GM19328 (cell line): Measurements from ENCODE around the gene C11orf68.
"Not testable (repeated sequence)": the region's sequence is repeated elsewhere in the genome, so short reads cannot be mapped to it uniquely, and the experiment has no call there.

ENCODE experiments used
- ATAC-seq: cut with Tn5 transposase; IDR thresholded peaks from one replicate; pipeline ENCODE4 v1.9.1; 2021; ENCODE audit warnings: mild to moderate bottlenecking, moderate library complexity; ENCODE audit not compliant: unreplicated experiment

The C11orf68 gene

GRCh38 chr11:65918211-65919140 lies at the start of gene C11orf68:
Gene C11orf68 (minus strand): TSS chr11:65919062. CDS start chr11:65919031, 31 bp downstream.
- ATAC-seq = peak; percentile 43

GRCh38 chr11:65967329-65967934 lies 48.6 kb upstream of the C11orf68 start:
- ATAC-seq = no peak

GRCh38 chr11:65965986-65966762 lies 47.3 kb upstream of the C11orf68 start:
- ATAC-seq = no peak

GRCh38 chr11:65964906-65965305 lies 46.0 kb upstream of the C11orf68 start:
- no peak for ATAC-seq

- ATAC-seq = no peak
Measured at GRCh38 chr11:65962141-65962564, 43.3 kb upstream of the C11orf68 start.

GRCh38 chr11:65961267-65962140 lies 42.6 kb upstream of the C11orf68 start, which contains the start of gene SART1:
Gene SART1 (plus strand): TSS chr11:65961734. CDS start chr11:65961781, 47 bp downstream.
- ATAC-seq = peak; percentile 93

- ATAC-seq = no peak
Measured at GRCh38 chr11:65960824-65961266, 42.0 kb upstream of the C11orf68 start.

GRCh38 chr11:65958774-65959420 lies 40.0 kb upstream of the C11orf68 start:
- no peak for ATAC-seq

GRCh38 chr11:65958291-65958690 lies 39.4 kb upstream of the C11orf68 start:
- no peak for ATAC-seq

- no peak for ATAC-seq
Measured at GRCh38 chr11:65954771-65955170, 35.9 kb upstream of the C11orf68 start.

GRCh38 chr11:65953471-65953870 lies 34.6 kb upstream of the C11orf68 start:
- no peak for ATAC-seq

GRCh38 chr11:65952052-65952521 lies 33.2 kb upstream of the C11orf68 start:
- no peak for ATAC-seq

GRCh38 chr11:65951641-65952040 lies 32.8 kb upstream of the C11orf68 start:
- not testable (repeated sequence) for ATAC-seq

GRCh38 chr11:65950711-65951110 lies 31.8 kb upstream of the C11orf68 start:
- not testable (repeated sequence) for ATAC-seq

- ATAC-seq = no peak
Measured at GRCh38 chr11:65947603-65948125, 28.8 kb upstream of the C11orf68 start.

- ATAC-seq = no peak
Measured at GRCh38 chr11:65947133-65947532, 28.3 kb upstream of the C11orf68 start.

GRCh38 chr11:65946655-65947054 lies 27.8 kb upstream of the C11orf68 start:
- ATAC-seq = no peak

GRCh38 chr11:65945941-65946558 lies 27.2 kb upstream of the C11orf68 start:
- ATAC-seq = no peak

- ATAC-seq = no peak
Measured at GRCh38 chr11:65945430-65945911, 26.6 kb upstream of the C11orf68 start, which contains the start of gene TSGA10IP. Gene TSGA10IP (plus strand): TSS chr11:65945480. CDS start chr11:65945676, 196 bp downstream.
